Fibroblast of lung (primary cell): Measurements from ENCODE around the gene ZMAT5. TPM values are rescaled to one million over a fixed set of nuclear protein-coding genes. Genes with fewer than 3 reads are reported as not detected.

ENCODE experiments used
- DNase-seq, 2 donors: peaks; one replicate each; pipeline versions ENCODE4 v3.0.0 to v3.0.0-alpha.2; 2010; ENCODE audit warnings: low read depth in 2 of 2
- H2AFZ ChIP-seq: 2 replicates; pipeline ENCODE4 v1.5.1; 2012; ENCODE audit warnings: low read length, control low read depth, inconsistent platforms
- H3K27ac ChIP-seq: 2 replicates; pipeline ENCODE4 v1.5.1; 2011; ENCODE audit warnings: low read length, control low read depth; ENCODE audit not compliant: insufficient read depth
- H3K27me3 ChIP-seq: 2 replicates; pipeline ENCODE4 v1.5.1; 2011; ENCODE audit warnings: mild to moderate bottlenecking, low read length; ENCODE audit not compliant: control insufficient read depth, insufficient read depth
- H3K36me3 ChIP-seq: 2 replicates; pipeline ENCODE4 v1.5.1; 2011; ENCODE audit warnings: low read length; ENCODE audit not compliant: control insufficient read depth, insufficient read depth
- H3K4me1 ChIP-seq: 2 replicates; pipeline ENCODE4 v1.5.1; 2011; ENCODE audit warnings: low read length; ENCODE audit not compliant: control insufficient read depth, insufficient read depth; ENCODE audit errors: extremely low read depth
- H3K4me2 ChIP-seq: 2 replicates; pipeline ENCODE4 v1.5.1; 2011; ENCODE audit warnings: low read length, control low read depth; ENCODE audit not compliant: insufficient read depth; ENCODE audit errors: extremely low read depth
- H3K4me3 ChIP-seq, 4 experiments: fragments of 200-600 bp in 1 of 4; sonication (generic) in 1 of 4; replicated peaks in 1 of 4; 2 replicates each; pipeline ENCODE4 v1.5.1; 2011 to 2016; ENCODE audit warnings: low read length in 4 of 4, low read depth in 3 of 4, mild to moderate bottlenecking in 3 of 4, control low read depth in 2 of 4, inconsistent platforms in 1 of 4, mixed read lengths in 1 of 4; ENCODE audit not compliant: insufficient read depth in 1 of 4; ENCODE audit errors: control extremely low read depth in 1 of 4
- H3K79me2 ChIP-seq: 2 replicates; pipeline ENCODE4 v1.5.1; 2012; ENCODE audit warnings: mild to moderate bottlenecking, low read length, inconsistent platforms; ENCODE audit not compliant: control insufficient read depth, insufficient read depth
- H3K9ac ChIP-seq: 2 replicates; pipeline ENCODE4 v1.5.1; 2011; ENCODE audit warnings: mild to moderate bottlenecking, low read length, control low read depth; ENCODE audit not compliant: insufficient read depth
- H3K9me3 ChIP-seq: 2 replicates; pipeline ENCODE4 v1.5.1; 2012; ENCODE audit warnings: low read depth, low read length; ENCODE audit not compliant: control insufficient read depth, insufficient read depth
- H4K20me1 ChIP-seq: 2 replicates; pipeline ENCODE4 v1.5.1; 2011; ENCODE audit warnings: low read length; ENCODE audit not compliant: control insufficient read depth, insufficient read depth; ENCODE audit errors: extremely low read depth
- CTCF ChIP-seq, 2 donors: IDR thresholded peaks in 1 of 2; conservative IDR thresholded peaks in 1 of 2; 1 replicate in 1 of 2; 2 replicates in 1 of 2; pipeline ENCODE4 v1.5.1; 2011 to 2012; ENCODE audit warnings: low read length in 2 of 2, control low read depth in 1 of 2, inconsistent platforms in 1 of 2, low read depth in 1 of 2, mild to moderate bottlenecking in 1 of 2
- EZH2 ChIP-seq: IDR thresholded peaks from 2 replicates; pipeline ENCODE4 v1.5.1; 2012; ENCODE audit warnings: low read length, control low read depth, mild to moderate bottlenecking; ENCODE audit errors: missing control alignments
- polyA plus RNA-seq, 2 donors: library from polyadenylated mRNA; depleted of rRNA in 1 of 2; stranded (reverse) in 1 of 2; unstranded in 1 of 2; fragments of >200 nt; gene quantifications; 2 replicates each; pipeline ENCODE4 v1.2.1, GENCODE V29; 2011 to 2012; ENCODE audit warnings: missing spikeins in 1 of 2
- total RNA-seq: library from RNA; depleted of rRNA; stranded (reverse); fragments of >200 nt; gene quantifications from 2 replicates; pipeline ENCODE4 v1.2.1, GENCODE V29; 2014

ZMAT5 gene
- total and polyA plus RNA-seq, 2 donors (not counting 1 experiment from before 2014, with no cell fraction given), result 13.4 to 21.6 TPM

GRCh38 chr22:29704528-29705285 lies 62.1 kb downstream of the ZMAT5 start:
- H3K27me3 ChIP-seq, result peaks cover 21% of the 10 kb centered on the region
- peak; percentile 68 to 72 for DNase-seq
- H2AFZ ChIP-seq, result no peak overlapping the region
- H3K4me1 ChIP-seq, result peaks cover 5% of the 10 kb centered on the region
- no peaks in the 10 kb centered on the region for H3K9me3 ChIP-seq
- no peak overlapping the region for H3K4me3 ChIP-seq
- peak overlapping the region; percentile 30 for H3K4me2 ChIP-seq
- H3K79me2 ChIP-seq, result no peaks in the 10 kb centered on the region
- no peak overlapping the region for H3K27ac ChIP-seq
- H3K36me3 ChIP-seq, result no peaks in the 10 kb centered on the region
- no peak overlapping the region for H3K9ac ChIP-seq
- TF ChIP-seq CTCF (conservative IDR thresholded peaks at IDR 0.05 in 1 of 2, IDR thresholded peaks at IDR 0.05 in 1 of 2; ENCODE audit: low read depth in 1 of 2, low read length in 2 of 2) (peak in 1 of 2 donors; percentile 3), EZH2 (no peak)
- no peaks in the 10 kb centered on the region for H4K20me1 ChIP-seq

DNA sequence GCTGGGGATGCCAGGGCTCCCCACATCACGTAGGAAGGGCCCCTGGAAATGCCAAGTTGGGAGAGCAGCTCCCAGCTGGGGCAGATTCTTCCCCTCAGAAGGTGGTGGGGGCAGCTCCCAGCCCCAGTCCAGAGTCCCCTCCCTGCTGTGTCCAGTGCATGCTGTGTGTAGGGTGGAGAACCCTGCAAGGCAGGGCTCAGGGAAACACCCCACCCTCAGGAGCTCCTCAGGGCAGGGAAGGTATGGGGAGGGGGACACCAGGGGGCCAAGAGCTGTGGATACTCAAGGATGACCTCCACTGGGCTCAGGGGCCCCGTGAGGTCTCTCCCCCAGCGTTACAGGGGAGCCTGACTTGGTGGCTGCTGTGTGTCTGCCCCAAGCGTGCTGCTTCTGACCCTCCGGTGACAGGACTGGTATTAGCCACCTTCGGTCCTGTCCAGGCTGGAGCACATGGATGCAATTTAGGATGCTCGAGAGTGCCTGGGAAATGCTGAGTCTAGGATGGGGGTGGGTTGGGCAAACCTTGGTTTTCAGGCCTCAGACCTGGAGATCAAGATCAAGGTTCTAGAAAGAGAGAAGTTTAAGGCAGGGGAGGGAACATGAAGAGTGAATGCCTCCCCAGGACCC lies 63.1 kb downstream of the ZMAT5 start:
- TF ChIP-seq EZH2 (no peak), CTCF (conservative IDR thresholded peaks at IDR 0.05 in 1 of 2, IDR thresholded peaks at IDR 0.05 in 1 of 2; ENCODE audit: low read depth in 1 of 2, low read length in 2 of 2) (no peak)
- Histone ChIP-seq H3K79me2 (no peaks in the 10 kb centered on the region), H3K4me3 (no peak overlapping the region), H2AFZ (no peak overlapping the region), H3K36me3 (no peaks in the 10 kb centered on the region), H3K9me3 (no peaks in the 10 kb centered on the region), H3K4me2 (no peak overlapping the region), H4K20me1 (no peaks in the 10 kb centered on the region), H3K27ac (no peak overlapping the region), H3K27me3 (peaks cover 16% of the 10 kb centered on the region), H3K9ac (no peak overlapping the region), H3K4me1 (peaks cover 5% of the 10 kb centered on the region)
- DNase-seq, result no peak

DNA sequence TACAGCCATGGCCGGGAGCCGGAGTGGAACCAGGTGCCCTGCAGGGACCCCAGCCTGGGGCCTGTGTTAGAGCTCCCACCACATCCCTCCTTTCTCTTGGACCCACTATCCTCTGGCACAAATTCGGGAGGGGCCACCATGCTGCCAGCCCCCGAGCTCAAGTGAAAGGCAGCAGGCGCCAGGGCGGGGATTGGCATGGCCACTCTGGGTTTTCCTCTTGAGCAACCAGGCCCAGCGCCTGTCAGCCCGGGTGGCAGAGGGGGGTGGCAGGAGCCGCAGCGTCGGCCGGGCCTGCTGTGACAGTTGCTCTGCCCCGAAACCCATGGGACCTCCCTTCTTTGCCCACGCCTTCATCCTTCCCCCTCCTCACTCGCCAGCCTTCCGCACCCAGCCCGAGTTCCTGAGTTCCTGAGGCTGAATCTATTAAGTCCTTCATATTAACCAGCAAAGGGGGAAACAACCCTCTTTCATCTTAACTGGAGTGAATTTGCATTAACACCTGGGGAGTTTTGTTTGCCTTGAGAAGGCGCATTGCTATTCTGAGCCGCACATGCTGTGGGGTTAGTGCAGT lies 63.8 kb downstream of the ZMAT5 start:
- peaks cover 15% of the 10 kb centered on the region for H3K27me3 ChIP-seq
- peaks cover under 1% of the 10 kb centered on the region for H3K36me3 ChIP-seq
- H4K20me1 ChIP-seq, result no peaks in the 10 kb centered on the region
- H3K79me2 ChIP-seq, result no peaks in the 10 kb centered on the region
- H3K27ac ChIP-seq, result no peak overlapping the region
- H2AFZ ChIP-seq, result no peak overlapping the region
- no peak overlapping the region for H3K4me3 ChIP-seq
- no peak overlapping the region for H3K9ac ChIP-seq
- DNase-seq, result no peak
- H3K4me1 ChIP-seq, result peaks cover 5% of the 10 kb centered on the region
- TF ChIP-seq EZH2 (no peak), CTCF (conservative IDR thresholded peaks at IDR 0.05 in 1 of 2, IDR thresholded peaks at IDR 0.05 in 1 of 2; ENCODE audit: low read depth in 1 of 2, low read length in 2 of 2) (no peak)
- H3K9me3 ChIP-seq, result no peaks in the 10 kb centered on the region
- no peak overlapping the region for H3K4me2 ChIP-seq
